Measurements from ENCODE around the gene CD22. TPM values are rescaled to one million over a fixed set of nuclear protein-coding genes. Genes with fewer than 3 reads are reported as not detected.
A peak's percentile ranks its signal among the peaks of the same experiment; 100 is the strongest.
"Not testable (repeated sequence)": the region's sequence is repeated elsewhere in the genome, so short reads cannot be mapped to it uniquely, and the experiment has no call there.

Gene CD22
- total RNA-seq, 1 experiment from 2014 or later, result not detected

- Mint-ChIP-seq H3K9me3 (ENCODE audit: unreplicated experiment) (peaks cover 35% of the 10 kb centered on the region), H3K4me3 (ENCODE audit: unreplicated experiment) (no peak overlapping the region), H3K27me3 (ENCODE audit: insufficient read depth, unreplicated experiment) (peaks cover 4% of the 10 kb centered on the region), H3K27ac (ENCODE audit: unreplicated experiment) (no peak overlapping the region), H3K4me1 (ENCODE audit: low read depth, unreplicated experiment) (peaks cover 18% of the 10 kb centered on the region), H3K36me3 (ENCODE audit: insufficient read depth, unreplicated experiment) (peaks cover 17% of the 10 kb centered on the region)
- TF ChIP-seq, protein P1, sequence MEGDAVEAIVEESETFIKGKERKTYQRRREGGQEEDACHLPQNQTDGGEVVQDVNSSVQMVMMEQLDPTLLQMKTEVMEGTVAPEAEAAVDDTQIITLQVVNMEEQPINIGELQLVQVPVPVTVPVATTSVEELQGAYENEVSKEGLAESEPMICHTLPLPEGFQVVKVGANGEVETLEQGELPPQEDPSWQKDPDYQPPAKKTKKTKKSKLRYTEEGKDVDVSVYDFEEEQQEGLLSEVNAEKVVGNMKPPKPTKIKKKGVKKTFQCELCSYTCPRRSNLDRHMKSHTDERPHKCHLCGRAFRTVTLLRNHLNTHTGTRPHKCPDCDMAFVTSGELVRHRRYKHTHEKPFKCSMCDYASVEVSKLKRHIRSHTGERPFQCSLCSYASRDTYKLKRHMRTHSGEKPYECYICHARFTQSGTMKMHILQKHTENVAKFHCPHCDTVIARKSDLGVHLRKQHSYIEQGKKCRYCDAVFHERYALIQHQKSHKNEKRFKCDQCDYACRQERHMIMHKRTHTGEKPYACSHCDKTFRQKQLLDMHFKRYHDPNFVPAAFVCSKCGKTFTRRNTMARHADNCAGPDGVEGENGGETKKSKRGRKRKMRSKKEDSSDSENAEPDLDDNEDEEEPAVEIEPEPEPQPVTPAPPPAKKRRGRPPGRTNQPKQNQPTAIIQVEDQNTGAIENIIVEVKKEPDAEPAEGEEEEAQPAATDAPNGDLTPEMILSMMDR (IDR thresholded peaks at IDR 0.05; ENCODE audit: insufficient read depth in 1 of 2, low read depth in 1 of 2, low read length in 1 of 2, severe bottlenecking in 1 of 2, unreplicated experiment in 1 of 2), result no peak
- no peaks in the 10 kb centered on the region; the same call in 1 of the 2 replicates for H3K9me3 ChIP-seq
- no peak overlapping the region for H3K4me3 ChIP-seq (ENCODE audit: low read depth, low read length)
- intact Hi-C loops (cut with micrococcal nuclease; ENCODE audit: unreplicated experiment), result no loop called here
- H3K36me3 ChIP-seq (ENCODE audit: control insufficient read depth, insufficient read depth, low read length), result no peaks in the 10 kb centered on the region
- POLR2A ChIA-PET, result interaction anchor here (0.5 kb wide), 1 partner anchor 122 kb away, joined by 3 read pairs; no protein-coding TSS in a partner anchor
- CTCF ChIA-PET, result no interaction called here
- peaks cover 11% of the 10 kb centered on the region for H3K4me1 ChIP-seq
- no peaks in the 10 kb centered on the region for H3K27me3 ChIP-seq (replicated peaks; ENCODE audit: control insufficient read depth, insufficient read depth, low read length)
- no peak for DNase-seq
- no TSS peak for BruUV-seq (replicated peaks)
These were observed 46.7 kb downstream of the CD22 start for GRCh38 chr19:35375505-35376307.

DNA sequence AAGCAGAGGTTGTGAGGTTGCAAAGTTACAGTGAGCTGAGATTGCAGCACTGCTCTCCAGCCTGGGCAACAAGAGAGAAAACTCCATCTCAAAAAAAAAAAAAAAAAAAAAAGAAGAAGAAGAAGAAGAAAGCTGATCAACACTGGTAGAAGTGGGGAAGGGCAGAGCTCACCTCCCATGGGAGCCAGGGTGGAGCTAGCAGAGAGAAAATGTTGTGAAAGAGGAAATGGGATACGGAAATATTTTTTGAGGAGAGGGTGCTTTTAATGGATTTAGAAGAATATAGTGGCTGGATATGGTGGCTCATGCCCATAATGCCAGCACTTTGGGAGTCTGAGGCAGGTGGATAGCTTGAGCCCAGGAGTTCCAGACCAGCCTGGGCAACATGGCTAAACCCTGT lies 48.7 kb downstream of the CD22 start:
- Histone ChIP-seq H3K27me3 (replicated peaks; ENCODE audit: control insufficient read depth, insufficient read depth, low read length) (no peaks in the 10 kb centered on the region), H3K9me3 (peaks cover 5% of the 10 kb centered on the region; the same call in 1 of the 2 replicates), H3K36me3 (ENCODE audit: control insufficient read depth, insufficient read depth, low read length) (no peaks in the 10 kb centered on the region), H3K4me3 (ENCODE audit: low read depth, low read length) (no peak overlapping the region), H3K4me1 (peaks cover 17% of the 10 kb centered on the region)
- POLR2A ChIA-PET, result no interaction called here
- H3K9me3 Mint-ChIP-seq (ENCODE audit: unreplicated experiment), result peaks cover 52% of the 10 kb centered on the region
- TF ChIP-seq, protein P1 (IDR thresholded peaks at IDR 0.05; ENCODE audit: insufficient read depth in 1 of 2, low read depth in 1 of 2, low read length in 1 of 2, severe bottlenecking in 1 of 2, unreplicated experiment in 1 of 2), result no peak
- H3K36me3 Mint-ChIP-seq (ENCODE audit: insufficient read depth, unreplicated experiment), result peaks cover 17% of the 10 kb centered on the region
- peaks cover 31% of the 10 kb centered on the region for H3K4me1 Mint-ChIP-seq (ENCODE audit: low read depth, unreplicated experiment)
- CTCF ChIA-PET, result no interaction called here
- no peak overlapping the region for H3K27ac Mint-ChIP-seq (ENCODE audit: unreplicated experiment)
- no peak overlapping the region for H3K4me3 Mint-ChIP-seq (ENCODE audit: unreplicated experiment)
- intact Hi-C loops (cut with micrococcal nuclease; ENCODE audit: unreplicated experiment), result no loop called here
- peaks cover 4% of the 10 kb centered on the region for H3K27me3 Mint-ChIP-seq (ENCODE audit: insufficient read depth, unreplicated experiment)
- no peak for DNase-seq
- BruUV-seq (replicated peaks), result no TSS peak

DNA sequence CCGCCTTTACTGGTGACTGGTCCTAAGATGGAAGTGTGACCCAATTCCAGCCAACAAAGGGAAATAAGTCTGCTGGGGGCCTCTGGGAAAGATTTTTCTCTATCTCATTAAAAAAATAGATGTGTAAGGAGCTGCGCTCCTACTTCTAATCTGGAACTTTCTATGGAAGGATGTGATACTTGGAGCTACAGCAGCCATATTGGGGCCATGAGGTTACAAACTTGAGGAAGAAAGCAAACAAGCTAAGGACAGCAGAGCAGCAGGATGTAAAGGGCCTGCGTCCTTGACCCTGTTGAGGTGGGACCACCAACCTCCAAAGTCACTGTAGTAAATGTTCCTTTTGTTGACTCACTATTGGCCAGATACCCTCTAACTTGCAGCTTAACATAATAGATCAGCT lies 49.4 kb downstream of the CD22 start:
- no peak overlapping the region for H3K4me3 Mint-ChIP-seq (ENCODE audit: unreplicated experiment)
- TF ChIP-seq, protein P1 (IDR thresholded peaks at IDR 0.05; ENCODE audit: insufficient read depth in 1 of 2, low read depth in 1 of 2, low read length in 1 of 2, severe bottlenecking in 1 of 2, unreplicated experiment in 1 of 2), result no peak
- POLR2A ChIA-PET, result no interaction called here
- Histone ChIP-seq H3K4me1 (peaks cover 17% of the 10 kb centered on the region), H3K9me3 (peaks cover 5% of the 10 kb centered on the region; the same call in 1 of the 2 replicates), H3K4me3 (ENCODE audit: low read depth, low read length) (no peak overlapping the region), H3K36me3 (ENCODE audit: control insufficient read depth, insufficient read depth, low read length) (no peaks in the 10 kb centered on the region), H3K27me3 (replicated peaks; ENCODE audit: control insufficient read depth, insufficient read depth, low read length) (no peaks in the 10 kb centered on the region)
- CTCF ChIA-PET, result no interaction called here
- peaks cover 52% of the 10 kb centered on the region for H3K9me3 Mint-ChIP-seq (ENCODE audit: unreplicated experiment)
- peaks cover 31% of the 10 kb centered on the region for H3K4me1 Mint-ChIP-seq (ENCODE audit: low read depth, unreplicated experiment)
- intact Hi-C loops (cut with micrococcal nuclease; ENCODE audit: unreplicated experiment), result no loop called here
- DNase-seq, result no peak
- peaks cover 17% of the 10 kb centered on the region for H3K36me3 Mint-ChIP-seq (ENCODE audit: insufficient read depth, unreplicated experiment)
- no peak overlapping the region for H3K27ac Mint-ChIP-seq (ENCODE audit: unreplicated experiment)
- BruUV-seq (replicated peaks), result no TSS peak
- H3K27me3 Mint-ChIP-seq (ENCODE audit: insufficient read depth, unreplicated experiment), result peaks cover 4% of the 10 kb centered on the region

DNA sequence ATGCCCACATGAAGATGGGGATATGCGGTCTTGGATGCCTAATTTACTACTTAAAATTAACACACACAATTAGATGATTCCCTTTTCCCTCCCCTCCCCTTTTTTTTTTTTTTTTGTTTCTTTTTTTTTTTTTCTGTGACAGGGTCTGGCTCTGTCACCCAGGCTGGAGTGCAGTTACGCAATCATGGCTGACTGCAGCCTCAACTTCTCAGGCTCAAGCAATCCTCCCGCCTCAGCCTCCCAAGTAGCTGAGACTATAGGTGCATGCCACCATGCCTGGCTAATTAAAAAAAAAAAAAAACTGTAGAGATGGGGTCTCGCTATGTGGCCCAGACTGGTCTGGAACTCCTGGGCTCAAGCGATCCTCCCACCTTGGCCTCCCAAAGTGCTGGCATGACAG lies 50.6 kb downstream of the CD22 start:
- H3K27me3 Mint-ChIP-seq (ENCODE audit: insufficient read depth, unreplicated experiment); H3K9me3 ChIP-seq; H3K4me3 ChIP-seq (ENCODE audit: low read depth, low read length); H3K36me3 ChIP-seq (ENCODE audit: control insufficient read depth, insufficient read depth, low read length); DNase-seq; H3K27me3 ChIP-seq (replicated peaks; ENCODE audit: control insufficient read depth, insufficient read depth, low read length); intact Hi-C loops (cut with micrococcal nuclease; ENCODE audit: unreplicated experiment); H3K4me3 Mint-ChIP-seq (ENCODE audit: unreplicated experiment); POLR2A ChIA-PET; BruUV-seq (replicated peaks): not testable (repeated sequence)
- H3K9me3 Mint-ChIP-seq (ENCODE audit: unreplicated experiment), result peaks cover 42% of the 10 kb centered on the region
- CTCF ChIA-PET, result interaction anchor here (0.6 kb wide), 1 partner anchor 124 kb away, joined by 3 read pairs; no protein-coding TSS in a partner anchor
- H3K4me1 Mint-ChIP-seq (ENCODE audit: low read depth, unreplicated experiment), result peaks cover 31% of the 10 kb centered on the region
- H3K27ac Mint-ChIP-seq (ENCODE audit: unreplicated experiment), result peak overlapping the region; percentile 80
- H3K4me1 ChIP-seq, result peaks cover 17% of the 10 kb centered on the region
- peaks cover 17% of the 10 kb centered on the region for H3K36me3 Mint-ChIP-seq (ENCODE audit: insufficient read depth, unreplicated experiment)
